HEK293T (cell line): Measurements from ENCODE around the gene NUP85.

Experiments
- CTCF ChIA-PET: fragments of 350-600 bp; formaldehyde crosslinking; extraction: SDS; loops from one replicate; lab custom pipeline; 2021; ENCODE audit warnings: antibody characterized with exemption, inconsistent platforms; lab: Yijun Ruan, JAX
- POLR2A ChIA-PET: fragments of 350-600 bp; formaldehyde crosslinking; extraction: SDS; loops from one replicate; lab custom pipeline; 2020; ENCODE audit warnings: antibody characterized with exemption, inconsistent platforms; lab: Yijun Ruan, JAX
- DNase-seq: peaks from one replicate; pipeline ENCODE4 v3.0.0; 2012; ENCODE audit warnings: mixed read lengths; ENCODE audit errors: extremely low spot score
- ARNT ChIP-seq: fragments of 450-650 bp; IDR thresholded peaks from 2 replicates; pipeline ENCODE4 v1.6.1; 2017; ENCODE audit warnings: mild to moderate bottlenecking
- BHLHE40 ChIP-seq: fragments of 450-650 bp; IDR thresholded peaks from 2 replicates; pipeline ENCODE4 v1.6.1; 2016; ENCODE audit warnings: mild to moderate bottlenecking, moderate library complexity, borderline replicate concordance
- CTBP1 ChIP-seq: fragments of 450-650 bp; IDR thresholded peaks from 2 replicates; pipeline ENCODE4 v1.6.1; 2016; ENCODE audit warnings: borderline replicate concordance
- ELF4 ChIP-seq: fragments of 450-650 bp; IDR thresholded peaks from 2 replicates; pipeline ENCODE4 v1.6.1; 2017; ENCODE audit warnings: antibody characterized with exemption
- FOXA1 ChIP-seq: fragments of 450-650 bp; IDR thresholded peaks from 2 replicates; pipeline ENCODE4 v1.6.1; 2016; ENCODE audit warnings: mild to moderate bottlenecking
- FOXK2 ChIP-seq: fragments of 450-650 bp; IDR thresholded peaks from 2 replicates; pipeline ENCODE4 v1.6.1; 2016; ENCODE audit warnings: mild to moderate bottlenecking
- HDGF ChIP-seq: fragments of 450-650 bp; IDR thresholded peaks from 2 replicates; pipeline ENCODE4 v1.6.1; 2017; ENCODE audit warnings: antibody characterized with exemption, borderline replicate concordance
- L3MBTL2 ChIP-seq: fragments of 450-650 bp; conservative IDR thresholded peaks from 2 replicates; pipeline ENCODE4 v1.6.1; 2016; ENCODE audit warnings: mild to moderate bottlenecking
- LEF1 ChIP-seq: fragments of 450-650 bp; IDR thresholded peaks from 2 replicates; pipeline ENCODE4 v1.6.1; 2017; ENCODE audit warnings: mild to moderate bottlenecking, borderline replicate concordance
- NFRKB ChIP-seq: fragments of 450-650 bp; IDR thresholded peaks from 2 replicates; pipeline ENCODE4 v1.6.1; 2016; ENCODE audit warnings: mild to moderate bottlenecking, moderate library complexity
- PKNOX1 ChIP-seq: fragments of 450-650 bp; IDR thresholded peaks from 2 replicates; pipeline ENCODE4 v1.6.1; 2016
- SP1 ChIP-seq: fragments of 450-650 bp; IDR thresholded peaks from 2 replicates; pipeline ENCODE4 v1.6.1; 2017
- SUZ12 ChIP-seq: fragments of 450-650 bp; IDR thresholded peaks from 2 replicates; pipeline ENCODE4 v1.6.1; 2016; ENCODE audit warnings: mild to moderate bottlenecking
- TARDBP ChIP-seq: fragments of 450-650 bp; IDR thresholded peaks from 2 replicates; pipeline ENCODE4 v1.6.1; 2016

The NUP85 gene

DNA sequence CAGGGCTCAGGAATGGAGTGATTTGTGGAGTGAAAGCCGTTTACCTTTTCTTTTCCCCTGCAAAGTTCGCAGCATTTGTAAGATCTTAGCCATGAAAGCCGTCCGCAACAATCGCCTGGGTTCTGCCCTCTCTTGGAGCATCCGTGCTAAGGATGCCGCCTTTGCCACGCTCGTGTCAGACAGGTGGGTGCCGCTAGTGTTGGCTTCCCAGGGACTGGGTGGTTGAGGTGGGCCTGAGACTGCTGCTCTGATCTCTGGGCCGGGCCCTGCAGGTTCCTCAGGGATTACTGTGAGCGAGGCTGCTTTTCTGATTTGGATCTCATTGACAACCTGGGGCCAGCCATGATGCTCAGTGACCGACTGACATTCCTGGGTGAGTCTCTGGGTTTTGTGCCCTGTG, 27.3 kb downstream of the NUP85 start:
- no peak for DNase-seq
- TF ChIP-seq NFRKB (no peak), ARNT (no peak), L3MBTL2 (no peak), ELF4 (no peak), PKNOX1 (no peak), LEF1 (no peak), BHLHE40 (no peak)
- ChIA-PET CTCF (interaction anchor here (0.7 kb wide), 1 partner anchor 355 kb away, joined by 4 read pairs; no protein-coding TSS in a partner anchor), POLR2A (no interaction called here)

GRCh38 chr17:75237100-75238014, 31.9 kb downstream of the NUP85 start:
- ChIA-PET CTCF (interaction anchor here (0.8 to 1.0 kb wide), 2 partner anchors 19 to 123 kb away, joined by 3 to 4 read pairs; no protein-coding TSS in a partner anchor), POLR2A (interaction anchor here (0.6 to 1.1 kb wide), 5 partner anchors 17 to 218 kb away, joined by 3 read pairs; partner anchors contain the start of genes GGA3, MIF4GD, MRPS7 and NUP85)
- no peak for DNase-seq
- TF ChIP-seq CTBP1: no peak
- no peak for TF ChIP-seq PKNOX1
- TF ChIP-seq LEF1: no peak
- TF ChIP-seq ELF4: no peak
- TF ChIP-seq HDGF: no peak
- TF ChIP-seq SUZ12: no peak
- no peak for TF ChIP-seq ARNT
- no peak for TF ChIP-seq FOXK2
- TF ChIP-seq SP1: no peak
- TF ChIP-seq NFRKB: no peak

- CTCF ChIA-PET: interaction anchor here (0.6 to 3.0 kb wide), 2 partner anchors 9 kb away, joined by 4 to 21 read pairs; no protein-coding TSS in a partner anchor
- DNase-seq: no peak
- TF ChIP-seq CTBP1: no peak
- TF ChIP-seq LEF1: no peak
- no peak for TF ChIP-seq BHLHE40
- TF ChIP-seq FOXK2: no peak
- POLR2A ChIA-PET: interaction anchor here (1.1 to 2.8 kb wide), 3 partner anchors 9 to 32 kb away, joined by 3 to 14 read pairs (median 4); partner anchors contain the start of genes MIF4GD and NUP85
Measured at GRCh38 chr17:75238020-75238580, 32.6 kb downstream of the NUP85 start.

DNA sequence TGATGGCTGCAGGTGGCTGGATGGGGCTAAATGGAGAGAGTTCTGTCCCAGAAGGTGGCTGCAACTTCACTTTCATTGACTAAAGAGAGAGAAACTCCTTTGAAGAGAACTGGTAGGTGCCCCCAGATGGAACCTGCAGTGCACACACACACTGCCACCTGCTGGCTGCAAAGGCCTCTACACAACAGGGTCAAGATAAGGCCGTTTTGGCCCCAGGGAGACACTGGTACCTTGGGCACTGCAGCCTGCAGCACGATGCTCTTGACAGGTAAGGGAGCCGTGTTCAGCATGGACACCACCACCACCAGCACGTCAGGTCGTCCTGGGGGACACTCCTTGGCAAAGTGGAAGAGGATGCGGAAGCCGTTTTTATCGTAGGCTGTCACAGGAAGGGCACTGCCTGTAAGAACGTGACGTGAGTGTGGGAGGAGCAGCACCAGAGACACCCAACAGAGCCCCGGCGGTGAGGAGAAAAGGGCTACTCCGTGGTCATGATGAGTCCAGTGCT, 33.3 kb downstream of the NUP85 start:
- POLR2A ChIA-PET: interaction anchor here (1.1 to 2.8 kb wide), 4 partner anchors 10 to 33 kb away, joined by 3 to 14 read pairs (median 8); partner anchors contain the start of genes GGA3, MIF4GD, MRPS7 and NUP85
- CTCF ChIA-PET: interaction anchor here (0.8 to 3.0 kb wide), 7 partner anchors 10 to 174 kb away, joined by 3 to 24 read pairs (median 15); partner anchors contain the start of genes GGA3, MIF4GD, MRPS7 and NUP85
- 0 out of 2 replicates have a peak, but pooled peaks have one; percentile 65 for TF ChIP-seq HDGF
- no peak for TF ChIP-seq TARDBP
- no peak for TF ChIP-seq PKNOX1
- peak; percentile 86 for DNase-seq

DNA sequence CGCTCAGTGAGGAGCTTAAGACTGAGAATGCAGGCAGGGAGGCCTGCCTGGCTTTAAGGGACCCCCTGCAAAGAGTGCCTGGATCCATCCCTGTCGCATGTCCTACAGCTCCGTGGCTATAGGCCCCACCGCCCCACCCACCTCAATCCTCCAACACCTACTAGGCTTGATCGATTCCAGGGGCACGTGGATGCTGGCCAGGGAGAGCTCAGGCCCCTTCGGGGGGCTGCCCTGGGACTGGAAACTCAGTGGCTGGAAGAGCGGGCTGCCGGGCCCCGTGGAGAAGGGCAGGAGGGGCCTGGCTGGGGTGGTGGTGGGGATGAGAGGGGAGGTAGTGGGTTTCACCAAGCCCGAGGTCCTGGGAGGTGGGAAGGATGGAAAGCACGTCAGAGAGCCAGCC, 33.7 kb downstream of the NUP85 start:
- no peak for DNase-seq
- ChIA-PET POLR2A (interaction anchor here (0.8 to 2.8 kb wide), 5 partner anchors 11 to 134 kb away, joined by 3 to 14 read pairs (median 4); partner anchors contain the start of genes GGA3, MIF4GD, MRPS7 and NUP85), CTCF (interaction anchor here (0.7 to 3.0 kb wide), 8 partner anchors 10 to 173 kb away, joined by 3 to 24 read pairs (median 12); partner anchors contain the start of genes GGA3, MIF4GD, MRPS7 and NUP85)
- TF ChIP-seq BHLHE40 (no peak), ELF4 (no peak), NFRKB (no peak), TARDBP (no peak), FOXA1 (no peak), CTBP1 (no peak), L3MBTL2 (no peak), SP1 (no peak)
